Measurements from ENCODE around the gene TSPAN18.

TSPAN18 gene

DNA sequence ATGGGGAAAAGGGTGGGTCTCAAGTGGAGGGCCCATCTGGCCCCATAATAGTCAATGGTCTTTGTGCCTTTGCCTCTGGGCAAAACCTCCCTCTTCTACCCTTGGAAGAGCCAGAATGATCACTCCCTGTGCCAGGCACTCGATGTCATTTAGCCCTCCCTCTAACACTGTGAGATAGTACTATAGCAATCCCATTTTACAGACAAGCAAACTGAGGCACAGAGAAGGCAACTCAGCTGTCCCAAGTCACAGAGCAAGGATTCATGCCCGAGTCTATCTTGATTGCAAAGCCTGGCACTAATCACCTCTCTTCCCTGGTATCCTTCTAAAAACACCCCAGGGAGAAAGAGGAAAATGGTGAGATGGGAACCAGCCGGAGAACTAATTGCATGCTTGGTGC lies 147.5 kb downstream of the TSPAN18 start:
- Histone ChIP-seq H3K14ac (ENCODE audit: low read length) (no peak overlapping the region), H3K4me3 (ENCODE audit: low read depth, low read length) (no peak overlapping the region), H3K79me1 (ENCODE audit: low read length) (no peaks in the 10 kb centered on the region), H2BK120ac (ENCODE audit: insufficient read depth, low read length, poor library complexity) (no peak overlapping the region), H3K36me3 (ENCODE audit: control insufficient read depth in 1 of 2, insufficient read depth in 2 of 2, low read length in 2 of 2) (no peaks in the 10 kb centered on the region), H4K12ac (ENCODE audit: low read depth, low read length) (no peak overlapping the region), H3K9me3 (ENCODE audit: insufficient read depth, low read depth, low read length) (no peaks in the 10 kb centered on the region), H3K79me2 (ENCODE audit: control insufficient read depth, insufficient read depth, low read length, poor library complexity) (no peaks in the 10 kb centered on the region), H3K27me3 (ENCODE audit: insufficient read depth, low read length) (no peaks in the 10 kb centered on the region), H3K18ac (ENCODE audit: low read length) (no peak overlapping the region), H2AFZ (ENCODE audit: insufficient read depth, low read length, poor library complexity) (no peak overlapping the region), H3K23ac (ENCODE audit: low read length) (no peak overlapping the region), H4K8ac (ENCODE audit: low read depth, low read length) (no peak overlapping the region), H3K4me2 (ENCODE audit: low read length) (no peak overlapping the region), H3K4me1 (ENCODE audit: control insufficient read depth in 1 of 2, insufficient read depth in 2 of 2, low read length in 2 of 2) (no peaks in the 10 kb centered on the region), H2BK5ac (ENCODE audit: low read depth, low read length, poor library complexity) (no peak overlapping the region), H2AK5ac (ENCODE audit: low read length) (no peak overlapping the region), H3K27ac (ENCODE audit: low read depth, low read length) (no peak overlapping the region), H4K91ac (ENCODE audit: low read depth, low read length) (no peak overlapping the region), H2BK12ac (ENCODE audit: low read length) (no peak overlapping the region), H3K9ac (ENCODE audit: low read length) (no peak overlapping the region), H3K4ac (ENCODE audit: low read depth, low read length) (no peak overlapping the region)
- no CpG with 5 or more reads among the region's 3 CpGs for WGBS (ENCODE audit: extremely low coverage, insufficient coverage, insufficient read length)
- no peak for DNase-seq

DNA sequence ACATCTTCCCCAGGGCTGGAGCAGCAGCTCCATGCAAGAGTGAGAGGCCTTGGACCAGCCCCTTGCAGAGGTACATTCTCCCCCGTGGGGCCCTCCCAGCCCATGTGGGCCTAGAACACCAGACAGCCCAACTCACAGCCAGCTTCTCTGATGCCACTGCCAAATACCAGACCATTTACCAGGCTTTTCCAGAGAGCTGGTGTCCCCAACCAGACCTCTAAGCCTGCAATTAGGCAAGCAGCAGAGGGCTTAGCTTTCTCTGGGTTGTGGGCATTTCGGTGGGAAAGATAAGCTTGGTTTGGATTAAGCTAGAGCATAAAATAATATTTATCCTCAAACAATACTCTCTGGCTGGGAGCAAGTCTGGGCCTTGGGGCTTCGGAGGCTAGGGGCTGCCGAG lies 148.3 kb downstream of the TSPAN18 start:
- Histone ChIP-seq H4K91ac (ENCODE audit: low read depth, low read length) (no peak overlapping the region), H4K8ac (ENCODE audit: low read depth, low read length) (no peak overlapping the region), H3K79me1 (ENCODE audit: low read length) (no peaks in the 10 kb centered on the region), H3K23ac (ENCODE audit: low read length) (no peak overlapping the region), H3K79me2 (ENCODE audit: control insufficient read depth, insufficient read depth, low read length, poor library complexity) (no peaks in the 10 kb centered on the region), H3K4me3 (ENCODE audit: low read depth, low read length) (no peak overlapping the region), H2BK5ac (ENCODE audit: low read depth, low read length, poor library complexity) (no peak overlapping the region), H4K12ac (ENCODE audit: low read depth, low read length) (no peak overlapping the region), H3K9ac (ENCODE audit: low read length) (no peak overlapping the region), H3K36me3 (ENCODE audit: control insufficient read depth in 1 of 2, insufficient read depth in 2 of 2, low read length in 2 of 2) (no peaks in the 10 kb centered on the region), H3K27me3 (ENCODE audit: insufficient read depth, low read length) (no peaks in the 10 kb centered on the region), H3K27ac (ENCODE audit: low read depth, low read length) (no peak overlapping the region), H2AFZ (ENCODE audit: insufficient read depth, low read length, poor library complexity) (no peak overlapping the region), H3K4ac (ENCODE audit: low read depth, low read length) (no peak overlapping the region), H2BK12ac (ENCODE audit: low read length) (no peak overlapping the region), H3K18ac (ENCODE audit: low read length) (no peak overlapping the region), H2BK120ac (ENCODE audit: insufficient read depth, low read length, poor library complexity) (no peak overlapping the region), H3K4me1 (ENCODE audit: control insufficient read depth in 1 of 2, insufficient read depth in 2 of 2, low read length in 2 of 2) (no peaks in the 10 kb centered on the region), H3K4me2 (ENCODE audit: low read length) (no peak overlapping the region), H3K9me3 (ENCODE audit: insufficient read depth, low read depth, low read length) (peaks cover 2% of the 10 kb centered on the region), H2AK5ac (ENCODE audit: low read length) (no peak overlapping the region), H3K14ac (ENCODE audit: low read length) (no peak overlapping the region)
- no peak for DNase-seq
- no CpG with 5 or more reads among the region's 4 CpGs for WGBS (ENCODE audit: extremely low coverage, insufficient coverage, insufficient read length)

DNA sequence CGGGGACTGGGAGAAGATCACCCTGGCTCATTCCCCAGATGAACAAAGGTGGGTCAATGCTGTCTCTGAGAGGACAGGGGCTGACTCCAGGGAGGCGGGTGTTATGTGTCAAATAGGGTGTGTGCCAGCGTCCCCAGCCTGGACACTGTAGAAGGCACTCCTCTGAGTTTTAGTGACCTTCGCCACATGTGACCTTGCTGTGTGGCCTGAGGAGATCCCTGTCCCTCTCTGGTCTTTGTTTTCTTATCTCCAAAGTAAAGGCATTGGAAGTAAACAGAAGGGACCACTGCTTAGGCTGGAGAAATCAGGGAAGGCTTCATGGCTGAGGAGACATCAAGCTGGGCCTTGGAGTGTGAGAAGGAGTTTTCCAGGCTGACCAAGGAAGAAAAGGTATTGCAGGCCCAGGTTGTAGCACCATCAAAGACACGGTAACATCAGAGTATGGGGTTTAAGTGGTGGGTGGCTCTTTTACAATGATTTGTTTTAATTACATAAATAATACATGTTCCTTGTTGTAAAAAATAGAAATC lies 149.5 kb downstream of the TSPAN18 start:
- no peak overlapping the region for H2AK5ac ChIP-seq (ENCODE audit: low read length)
- H3K79me1 ChIP-seq (ENCODE audit: low read length), result no peaks in the 10 kb centered on the region
- no peak overlapping the region for H3K4ac ChIP-seq (ENCODE audit: low read depth, low read length)
- H3K79me2 ChIP-seq (ENCODE audit: control insufficient read depth, insufficient read depth, low read length, poor library complexity), result no peaks in the 10 kb centered on the region
- no peak overlapping the region for H2AFZ ChIP-seq (ENCODE audit: insufficient read depth, low read length, poor library complexity)
- H3K14ac ChIP-seq (ENCODE audit: low read length), result no peak overlapping the region
- no peaks in the 10 kb centered on the region for H3K27me3 ChIP-seq (ENCODE audit: insufficient read depth, low read length)
- H3K27ac ChIP-seq (ENCODE audit: low read depth, low read length), result no peak overlapping the region
- H3K18ac ChIP-seq (ENCODE audit: low read length), result no peak overlapping the region
- H4K12ac ChIP-seq (ENCODE audit: low read depth, low read length), result no peak overlapping the region
- no peak overlapping the region for H3K23ac ChIP-seq (ENCODE audit: low read length)
- H4K91ac ChIP-seq (ENCODE audit: low read depth, low read length), result no peak overlapping the region
- WGBS (ENCODE audit: extremely low coverage, insufficient coverage, insufficient read length), result no CpG with 5 or more reads among the region's 5 CpGs
- no peak overlapping the region for H4K8ac ChIP-seq (ENCODE audit: low read depth, low read length)
- no peaks in the 10 kb centered on the region for H3K4me1 ChIP-seq (ENCODE audit: control insufficient read depth in 1 of 2, insufficient read depth in 2 of 2, low read length in 2 of 2)
- H3K4me2 ChIP-seq (ENCODE audit: low read length), result no peak overlapping the region
- H3K9ac ChIP-seq (ENCODE audit: low read length), result no peak overlapping the region
- peaks cover 2% of the 10 kb centered on the region for H3K9me3 ChIP-seq (ENCODE audit: insufficient read depth, low read depth, low read length)
- H2BK12ac ChIP-seq (ENCODE audit: low read length), result no peak overlapping the region
- no peak overlapping the region for H2BK5ac ChIP-seq (ENCODE audit: low read depth, low read length, poor library complexity)
- DNase-seq, result no peak
- no peaks in the 10 kb centered on the region for H3K36me3 ChIP-seq (ENCODE audit: control insufficient read depth in 1 of 2, insufficient read depth in 2 of 2, low read length in 2 of 2)
- no peak overlapping the region for H2BK120ac ChIP-seq (ENCODE audit: insufficient read depth, low read length, poor library complexity)
- H3K4me3 ChIP-seq (ENCODE audit: low read depth, low read length), result no peak overlapping the region

DNA sequence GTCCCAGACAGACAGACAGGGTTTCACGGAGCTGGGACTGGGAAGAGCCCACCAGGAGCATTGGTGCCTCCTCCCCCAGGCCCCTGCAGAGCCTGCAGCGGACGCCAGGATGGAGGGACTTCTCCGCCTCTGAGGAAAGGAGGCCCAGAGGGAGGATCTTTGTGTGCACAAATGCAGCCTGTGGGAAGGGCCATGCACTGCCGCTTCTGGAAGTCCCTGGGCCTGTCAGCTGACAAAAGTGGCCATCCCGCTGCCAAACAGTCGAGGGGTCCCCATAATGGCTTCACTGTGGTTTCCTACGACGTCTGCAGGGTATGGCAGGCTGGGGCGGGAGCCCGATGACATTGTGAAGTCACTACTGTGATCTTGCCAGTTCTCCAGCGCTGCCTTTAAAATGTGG lies 150.1 kb downstream of the TSPAN18 start:
- no CpG with 5 or more reads among the region's 12 CpGs for WGBS (ENCODE audit: extremely low coverage, insufficient coverage, insufficient read length)
- Histone ChIP-seq H3K36me3 (ENCODE audit: control insufficient read depth in 1 of 2, insufficient read depth in 2 of 2, low read length in 2 of 2) (no peaks in the 10 kb centered on the region), H3K14ac (ENCODE audit: low read length) (no peak overlapping the region), H3K4me3 (ENCODE audit: low read depth, low read length) (no peak overlapping the region), H2BK5ac (ENCODE audit: low read depth, low read length, poor library complexity) (no peak overlapping the region), H4K91ac (ENCODE audit: low read depth, low read length) (no peak overlapping the region), H3K4ac (ENCODE audit: low read depth, low read length) (no peak overlapping the region), H2AFZ (ENCODE audit: insufficient read depth, low read length, poor library complexity) (no peak overlapping the region), H3K27me3 (ENCODE audit: insufficient read depth, low read length) (no peaks in the 10 kb centered on the region), H3K18ac (ENCODE audit: low read length) (no peak overlapping the region), H4K8ac (ENCODE audit: low read depth, low read length) (no peak overlapping the region), H3K79me1 (ENCODE audit: low read length) (no peaks in the 10 kb centered on the region), H2AK5ac (ENCODE audit: low read length) (no peak overlapping the region), H3K27ac (ENCODE audit: low read depth, low read length) (no peak overlapping the region), H2BK120ac (ENCODE audit: insufficient read depth, low read length, poor library complexity) (no peak overlapping the region), H3K23ac (ENCODE audit: low read length) (no peak overlapping the region), H2BK12ac (ENCODE audit: low read length) (no peak overlapping the region), H3K4me1 (ENCODE audit: control insufficient read depth in 1 of 2, insufficient read depth in 2 of 2, low read length in 2 of 2) (no peaks in the 10 kb centered on the region), H3K9me3 (ENCODE audit: insufficient read depth, low read depth, low read length) (peaks cover 2% of the 10 kb centered on the region), H3K79me2 (ENCODE audit: control insufficient read depth, insufficient read depth, low read length, poor library complexity) (no peaks in the 10 kb centered on the region), H4K12ac (ENCODE audit: low read depth, low read length) (no peak overlapping the region), H3K9ac (ENCODE audit: low read length) (no peak overlapping the region), H3K4me2 (ENCODE audit: low read length) (no peak overlapping the region)
- no peak for DNase-seq
